Measurements from ENCODE around the gene COPS7A. TPM values are rescaled to one million over a fixed set of nuclear protein-coding genes. Genes with fewer than 3 reads are reported as not detected.

The COPS7A gene
- total and polyA plus RNA-seq, 9 of the 15 experiments (the other 6 are each of a cell fraction or from before 2014, with no cell fraction given), result 12.7 to 36.0 (median 24.3) TPM

DNA sequence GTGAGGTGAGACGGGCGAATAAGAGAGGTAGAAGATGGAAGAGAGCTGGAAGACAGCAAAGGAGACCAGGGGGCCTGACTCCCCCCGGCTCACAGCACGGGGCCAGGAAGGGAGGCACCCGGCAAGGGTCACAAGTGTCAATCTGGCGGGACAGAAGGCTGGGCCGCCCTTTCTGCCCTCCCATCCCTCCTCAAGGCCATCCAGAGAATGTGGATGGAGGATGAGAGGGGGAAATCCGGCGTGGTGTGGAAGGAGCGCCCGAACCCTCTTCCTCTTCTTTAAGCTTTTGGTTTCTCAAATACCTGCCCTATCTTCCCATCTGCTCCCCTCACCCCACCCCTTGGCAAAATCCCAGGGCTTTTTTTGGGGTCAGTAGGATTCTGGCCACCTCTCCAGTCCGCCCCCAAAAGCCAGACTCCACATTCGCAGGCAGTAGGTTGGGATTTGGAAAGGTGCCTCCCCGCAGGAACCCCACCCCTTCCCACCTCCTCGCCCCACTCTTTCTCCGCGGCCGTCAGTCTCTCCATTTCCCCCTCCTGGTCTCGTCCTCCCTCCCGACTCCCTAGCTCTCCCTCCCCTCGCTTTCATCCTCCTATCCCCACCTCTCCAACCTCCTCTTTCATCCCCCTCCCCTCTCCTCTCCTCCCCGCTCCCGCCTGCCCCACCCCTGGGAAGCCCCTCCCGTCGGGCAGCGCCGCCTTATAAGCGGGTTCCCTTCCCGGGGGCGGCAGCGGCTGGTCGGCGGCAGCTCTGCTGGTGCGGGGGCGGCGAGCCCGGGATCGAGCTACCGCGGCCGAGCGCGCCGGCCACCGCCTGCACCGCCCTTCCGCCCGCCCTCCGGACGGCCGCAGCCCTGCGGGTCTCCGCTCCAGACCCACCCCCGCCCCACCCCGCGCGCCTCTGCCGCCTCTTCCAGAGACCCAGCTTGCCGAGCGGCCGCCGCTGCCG lies 42.1 kb downstream of the COPS7A start, which contains the start of gene PTMS (continued):
- TF ChIP-seq SIRT6 (IDR thresholded peaks at IDR 0.05; ENCODE audit: low read depth, low read length), result no peak
- TF ChIP-seq LEF1 (IDR thresholded peaks at IDR 0.05), result 0 out of 2 replicates have a peak, but pooled peaks have one; percentile 29
- TF ChIP-seq GMEB1 (CRISPR knock-in tag; IDR thresholded peaks at IDR 0.05), result no peak
- TF ChIP-seq ETV6 (IDR thresholded peaks at IDR 0.05; ENCODE audit: borderline replicate concordance in 1 of 2, low read depth in 2 of 2, low read length in 1 of 2), result no peak
- no peak for TF ChIP-seq ETV6 (CRISPR knock-in tag; IDR thresholded peaks at IDR 0.05; ENCODE audit: borderline replicate concordance)
- peak; percentile 31 for TF ChIP-seq CCNT2 (IDR thresholded peaks at IDR 0.05; ENCODE audit: borderline replicate concordance, extremely low read depth, insufficient read length, low read depth, low read length)
- peak; percentile 75 for TF ChIP-seq PCBP1 (IDR thresholded peaks at IDR 0.05; ENCODE audit: low read depth, low read length, poor library complexity, severe bottlenecking)
- no peak for TF ChIP-seq ZNF280B (CRISPR knock-in tag; IDR thresholded peaks at IDR 0.05)
- TF ChIP-seq DNMT1 (IDR thresholded peaks at IDR 0.05), result no peak
- no peak for TF ChIP-seq NKRF (IDR thresholded peaks at IDR 0.05; ENCODE audit: borderline replicate concordance)
- no peak for TF ChIP-seq C11orf30 (IDR thresholded peaks at IDR 0.05; ENCODE audit: low read depth)
- TF ChIP-seq POLR2B (IDR thresholded peaks at IDR 0.05; ENCODE audit: low read depth, partially characterized antibody), result peak; percentile 44
- no peak for TF ChIP-seq CHD1 (IDR thresholded peaks at IDR 0.05; ENCODE audit: low read length)
- no peak for TF ChIP-seq CBX8 (IDR thresholded peaks at IDR 0.05; ENCODE audit: borderline replicate concordance, extremely low read depth, low read depth, low read length, poor library complexity, severe bottlenecking)
- no peak for TF ChIP-seq MEF2A (IDR thresholded peaks at IDR 0.05; ENCODE audit: control insufficient read depth, low read depth, low read length)
- TF ChIP-seq HDAC3 (IDR thresholded peaks at IDR 0.05; ENCODE audit: borderline replicate concordance, partially characterized antibody), result no peak
- TF ChIP-seq NFIC (IDR thresholded peaks at IDR 0.05), result peak; percentile 41
- peak; percentile 85 for TF ChIP-seq TBP (optimal IDR thresholded peaks at IDR 0.05; ENCODE audit: low read depth, low read length)
- no peak for TF ChIP-seq IRF2 (CRISPR knock-in tag; IDR thresholded peaks at IDR 0.05)
- peak; percentile 1; the same call in 1 of the 2 replicates for TF ChIP-seq MYC (IDR thresholded peaks at IDR 0.05; ENCODE audit: low read depth, low read length)
- TF ChIP-seq MYC (CRISPR knock-in tag; IDR thresholded peaks at IDR 0.05; ENCODE audit: borderline replicate concordance, low read depth), result no peak
- TF ChIP-seq ZNF445 (CRISPR knock-in tag; IDR thresholded peaks at IDR 0.05; ENCODE audit: low read depth), result no peak

All from K562 (cell line).